Islet of Langerhans (tissue), 1 donor: ENCODE measurements around the gene STAMBPL1.
"Not testable (repeated sequence)": the region's sequence is repeated elsewhere in the genome, so short reads cannot be mapped to it uniquely, and the experiment has no call there.

Source experiments
- FAIRE-seq: peaks from one replicate; lab custom pipeline; 2011; peaks lifted over from hg19 to GRCh38; lab: Jason Lieb, UNC

Gene STAMBPL1

DNA sequence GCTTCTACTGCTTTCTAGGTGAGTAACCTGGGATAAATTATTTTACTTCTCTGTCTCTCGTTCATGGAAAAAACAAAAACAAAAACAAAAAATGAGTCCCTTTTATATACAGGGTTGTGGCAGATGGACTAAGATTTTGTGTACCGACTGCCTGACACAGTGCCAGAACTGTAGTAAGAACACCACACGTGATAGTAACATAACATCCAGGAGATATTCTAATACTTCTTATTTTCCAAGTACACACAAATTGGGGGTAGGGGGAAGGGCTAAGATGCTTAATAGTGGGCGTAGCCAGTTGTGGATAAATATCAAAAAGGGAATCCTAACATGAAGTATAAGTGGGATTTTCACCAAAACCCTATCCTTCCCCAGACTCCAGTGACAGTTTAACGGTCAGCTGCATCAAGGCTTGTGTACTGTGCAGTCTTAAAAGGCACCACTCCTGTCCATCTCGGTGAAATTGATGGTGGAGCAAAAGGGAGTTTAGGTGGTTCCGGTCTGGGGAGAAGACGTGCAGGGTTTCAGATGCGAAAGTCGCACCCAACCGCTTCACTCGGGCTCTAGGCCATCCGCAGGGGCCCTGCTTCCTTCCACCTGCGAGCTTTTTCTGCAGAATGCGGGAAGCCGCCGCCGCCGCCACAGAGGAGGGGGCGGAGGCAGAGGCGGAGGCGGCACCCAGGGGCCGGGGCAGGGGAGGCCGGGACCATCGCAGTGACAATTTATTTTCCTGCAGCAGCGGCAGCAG is at the start of gene STAMBPL1:
STAMBPL1 (plus strand) TSS at position 712 of the 748 bp plus-strand sequence. CDS start 21,464 bp downstream, outside the sequence.
- no peak for FAIRE-seq

DNA sequence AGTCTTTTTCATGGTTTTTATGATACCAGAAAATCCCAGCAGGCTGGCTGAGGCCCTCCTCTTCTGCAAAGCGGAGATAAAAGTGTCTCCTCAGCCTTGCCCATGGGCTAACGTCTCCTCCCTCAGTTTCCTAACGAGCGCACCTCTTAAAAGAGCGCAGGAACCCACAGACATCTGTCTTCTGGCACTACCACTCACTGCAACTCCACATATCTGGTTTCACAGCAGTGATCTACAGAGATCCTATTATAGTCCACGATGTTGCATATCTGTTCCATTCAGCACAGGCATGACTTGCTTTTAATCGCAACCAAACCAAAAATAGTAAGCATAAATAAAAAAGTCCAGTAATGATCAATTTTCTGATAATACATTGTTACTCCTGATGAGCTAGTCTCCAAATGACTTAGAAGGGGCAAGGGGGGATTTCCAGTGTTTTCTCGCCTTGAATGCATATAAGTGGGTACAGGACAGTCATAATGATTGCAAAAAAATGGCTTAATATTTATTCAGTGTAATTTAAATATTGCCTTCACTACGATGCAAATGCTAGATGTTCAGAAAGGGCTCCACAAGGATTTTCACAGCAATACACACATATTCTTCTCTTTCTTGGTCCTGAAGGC is 49.3 kb upstream of the STAMBPL1 start:
- FAIRE-seq, result no peak

DNA sequence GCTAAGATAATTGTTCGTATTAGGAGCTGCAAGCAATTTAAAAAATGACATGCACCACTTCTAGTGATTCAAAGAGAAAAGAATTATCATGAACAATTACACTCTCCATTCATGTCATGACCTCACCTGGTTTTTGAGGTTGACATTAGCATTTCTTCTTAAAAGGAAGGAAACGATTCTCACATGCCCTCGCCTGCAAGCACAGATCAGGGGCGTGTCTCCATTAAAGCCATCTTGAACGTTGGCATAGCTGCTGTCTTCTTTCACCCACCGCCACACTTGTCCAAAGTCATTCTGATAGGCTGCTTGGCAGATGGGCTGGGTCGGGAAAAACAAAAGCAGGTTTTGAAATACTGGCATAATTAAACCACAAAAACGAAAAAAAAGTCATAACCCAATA is 48.3 kb upstream of the STAMBPL1 start:
- no peak for FAIRE-seq

DNA sequence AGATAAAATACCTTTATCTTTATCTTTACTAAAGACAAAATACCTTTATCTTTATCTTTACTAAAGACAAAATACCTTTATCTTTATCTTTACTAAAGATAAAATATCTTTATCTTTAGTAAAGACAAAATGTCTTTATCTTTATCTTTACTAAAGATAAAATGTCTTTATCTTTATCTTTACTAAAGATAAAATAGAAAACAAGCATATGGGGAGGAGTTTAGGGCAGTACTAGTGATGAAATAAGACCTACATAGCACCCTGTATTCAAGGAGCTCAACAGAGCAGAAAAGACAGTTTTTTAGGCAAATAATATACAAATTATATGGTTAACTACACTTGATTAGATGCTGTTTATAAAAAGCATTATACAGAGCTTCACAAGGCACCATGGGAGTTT is 47.7 kb upstream of the STAMBPL1 start:
- FAIRE-seq, result peak; percentile 5

DNA sequence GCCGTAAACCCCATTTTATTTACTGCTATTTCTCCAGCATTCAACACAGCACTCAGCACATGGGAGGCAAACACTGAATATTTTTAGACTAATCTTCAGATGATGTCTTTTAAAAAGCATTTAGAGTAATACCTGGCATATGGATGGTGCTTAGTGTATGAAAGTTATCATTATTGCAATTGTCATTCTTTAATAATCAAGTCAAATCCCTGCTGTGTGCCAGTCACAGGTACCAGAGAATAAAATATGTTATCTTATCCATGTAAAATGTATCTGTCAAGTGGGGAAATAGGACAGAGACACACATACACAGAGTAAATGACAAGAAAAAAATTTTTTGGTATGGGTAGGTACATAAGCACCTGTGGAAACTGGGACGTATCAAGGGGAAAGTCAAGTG is 46.9 kb upstream of the STAMBPL1 start:
- no peak for FAIRE-seq

DNA sequence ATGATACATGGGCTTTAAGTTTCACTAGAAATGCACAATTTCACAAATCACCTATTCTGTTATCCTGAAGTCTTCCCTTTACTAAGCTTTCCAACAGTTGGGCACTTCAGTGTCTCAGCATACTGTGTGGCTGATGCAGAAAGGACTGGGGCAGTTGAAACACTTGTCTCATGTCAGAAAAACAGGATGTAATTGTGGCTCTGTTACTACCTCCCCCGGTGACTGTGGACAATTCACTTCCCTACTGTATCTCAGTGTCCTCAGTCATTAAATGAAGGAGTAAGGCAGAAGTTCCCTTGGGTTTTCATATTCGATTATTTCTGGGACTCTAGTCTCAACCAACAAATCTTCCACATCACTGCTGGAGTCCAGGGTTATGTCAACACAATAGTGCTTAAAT is 46.3 kb upstream of the STAMBPL1 start:
- no peak for FAIRE-seq

DNA sequence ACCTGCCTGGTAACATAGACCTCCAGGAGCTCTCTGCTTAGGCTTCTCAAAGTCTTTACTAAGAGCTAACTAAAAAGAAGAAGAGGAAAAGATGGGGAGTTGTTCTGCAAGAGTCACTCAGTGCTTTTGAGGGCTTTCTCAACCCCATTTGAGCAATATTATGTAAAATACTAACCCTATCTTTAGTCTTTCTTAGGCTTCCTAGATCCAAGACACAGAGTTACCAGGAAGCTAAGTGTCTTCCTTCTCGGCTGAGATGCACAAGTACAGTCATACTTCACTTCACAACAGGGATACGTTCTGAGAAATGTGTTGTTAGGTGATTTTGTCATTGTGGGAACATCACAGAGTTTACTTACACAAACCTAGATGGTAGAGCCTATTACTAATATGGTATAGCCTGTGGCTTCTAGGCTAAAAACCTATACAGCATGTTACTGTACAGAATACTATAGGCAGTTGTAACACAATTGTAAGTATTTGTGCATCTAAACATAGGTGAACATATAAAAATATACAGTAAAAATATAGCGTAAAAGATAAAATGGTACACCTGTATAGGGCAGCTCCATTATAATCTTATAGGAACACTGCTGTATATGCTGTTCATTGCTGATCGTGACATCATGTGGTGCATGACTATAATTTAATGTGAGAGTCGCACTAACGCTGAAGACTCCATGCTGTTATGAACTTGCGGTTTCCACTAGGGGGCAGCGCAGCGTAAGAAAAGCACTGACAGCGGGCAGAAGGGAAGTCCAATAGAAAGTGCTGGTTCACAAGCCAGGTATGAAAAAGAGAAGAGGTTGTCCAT is 44.7 kb upstream of the STAMBPL1 start:
- peak; percentile 98 for FAIRE-seq

DNA sequence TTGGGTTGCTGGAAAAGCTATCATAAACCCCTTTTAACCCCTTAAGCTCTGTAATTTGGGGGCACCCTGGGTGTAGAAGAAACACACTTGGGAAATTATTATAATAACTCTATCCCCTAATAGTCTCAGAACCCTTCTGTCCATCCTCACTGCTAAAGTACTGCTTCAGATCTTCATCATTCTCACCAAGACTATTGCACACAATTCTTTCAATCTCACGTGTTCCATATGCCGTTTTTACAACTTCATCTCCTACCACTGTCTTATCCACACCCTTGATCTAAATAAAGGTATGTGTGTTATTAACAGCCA is 44.2 kb upstream of the STAMBPL1 start:
- FAIRE-seq, result no peak

DNA sequence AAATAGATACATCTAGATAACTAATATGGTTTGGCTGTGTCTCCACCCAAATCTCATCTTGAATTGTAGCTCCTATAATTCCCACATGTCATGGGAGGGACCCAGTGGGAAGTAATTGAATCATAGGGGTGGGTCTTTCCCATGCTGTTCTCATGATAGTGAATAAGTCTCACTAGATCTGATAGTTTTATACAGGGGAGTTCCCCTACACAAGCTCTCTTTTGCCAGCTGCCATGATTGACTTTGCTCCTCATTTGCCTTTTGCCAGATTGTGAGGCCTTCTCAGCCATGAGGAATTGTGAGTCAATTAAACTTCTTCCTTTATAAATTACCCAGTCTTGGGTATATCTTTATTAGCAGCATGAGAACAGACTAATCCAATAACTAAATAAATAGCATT is 42.4 kb upstream of the STAMBPL1 start:
- not testable (repeated sequence) for FAIRE-seq

DNA sequence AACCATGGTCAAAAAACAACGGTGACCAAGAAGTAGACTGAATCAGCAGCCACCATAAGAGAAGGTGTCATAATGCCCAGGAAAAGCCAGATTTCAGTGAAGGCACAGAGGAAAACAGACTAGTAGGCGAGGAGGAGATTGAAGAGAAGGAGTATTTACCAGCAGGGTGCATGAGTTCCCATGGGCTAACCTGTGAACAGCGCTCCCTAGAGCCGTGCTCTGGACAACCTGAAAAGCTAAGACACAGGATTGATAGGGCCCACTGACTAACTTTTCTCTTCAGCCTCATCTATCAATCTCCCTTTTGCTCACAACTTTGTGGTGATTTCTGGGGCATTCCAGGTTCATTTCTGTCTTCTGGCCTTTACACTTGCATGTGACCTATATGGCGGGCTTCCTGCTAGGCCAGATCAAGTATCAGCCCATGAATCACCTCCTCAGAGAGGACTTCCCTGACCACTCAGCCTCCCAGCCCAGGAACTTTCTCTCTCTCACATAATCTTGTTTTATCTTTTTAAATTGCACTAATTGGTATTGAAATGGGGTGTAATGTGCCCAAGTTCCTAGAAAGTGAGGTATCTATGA is 41.2 kb upstream of the STAMBPL1 start:
- no peak for FAIRE-seq

DNA sequence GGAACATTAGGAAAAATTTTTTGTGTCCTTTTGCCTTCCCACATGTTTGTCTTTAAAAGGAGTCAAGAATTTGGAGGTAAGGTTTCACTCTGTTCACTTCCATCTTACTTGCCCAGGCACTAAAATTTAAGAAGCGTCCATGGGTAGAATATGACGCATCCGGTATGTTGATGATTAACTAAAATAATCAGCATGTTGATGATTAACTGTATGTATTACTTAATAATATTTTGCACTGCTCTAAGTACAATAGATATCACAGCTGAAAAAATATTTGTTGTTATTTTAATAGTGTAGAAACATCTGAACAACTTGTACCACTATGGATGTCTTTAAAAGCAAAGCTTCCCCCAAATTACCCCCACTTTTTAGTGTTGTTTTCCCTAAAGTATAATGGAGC is 39.9 kb upstream of the STAMBPL1 start:
- peak; percentile 17 for FAIRE-seq

DNA sequence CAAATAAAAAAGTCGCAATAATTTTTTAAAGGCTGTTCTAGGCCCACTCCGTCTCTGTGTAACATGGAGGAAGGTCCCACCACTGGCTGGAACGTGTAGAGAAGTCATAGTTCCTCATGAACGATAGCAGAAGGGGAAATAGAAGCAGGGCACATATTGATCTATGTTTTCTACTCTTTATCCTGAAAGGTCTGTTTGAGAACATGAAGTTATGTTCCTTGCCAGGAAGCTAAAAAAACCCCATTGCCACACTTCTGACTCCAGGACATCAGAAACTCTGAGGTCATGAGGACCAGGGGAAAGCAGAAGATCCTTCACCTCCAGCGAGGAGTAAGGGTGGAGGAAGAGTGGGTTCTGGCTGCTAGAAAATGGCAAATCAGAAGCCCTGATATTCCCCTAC is 39.2 kb upstream of the STAMBPL1 start:
- FAIRE-seq, result no peak

DNA sequence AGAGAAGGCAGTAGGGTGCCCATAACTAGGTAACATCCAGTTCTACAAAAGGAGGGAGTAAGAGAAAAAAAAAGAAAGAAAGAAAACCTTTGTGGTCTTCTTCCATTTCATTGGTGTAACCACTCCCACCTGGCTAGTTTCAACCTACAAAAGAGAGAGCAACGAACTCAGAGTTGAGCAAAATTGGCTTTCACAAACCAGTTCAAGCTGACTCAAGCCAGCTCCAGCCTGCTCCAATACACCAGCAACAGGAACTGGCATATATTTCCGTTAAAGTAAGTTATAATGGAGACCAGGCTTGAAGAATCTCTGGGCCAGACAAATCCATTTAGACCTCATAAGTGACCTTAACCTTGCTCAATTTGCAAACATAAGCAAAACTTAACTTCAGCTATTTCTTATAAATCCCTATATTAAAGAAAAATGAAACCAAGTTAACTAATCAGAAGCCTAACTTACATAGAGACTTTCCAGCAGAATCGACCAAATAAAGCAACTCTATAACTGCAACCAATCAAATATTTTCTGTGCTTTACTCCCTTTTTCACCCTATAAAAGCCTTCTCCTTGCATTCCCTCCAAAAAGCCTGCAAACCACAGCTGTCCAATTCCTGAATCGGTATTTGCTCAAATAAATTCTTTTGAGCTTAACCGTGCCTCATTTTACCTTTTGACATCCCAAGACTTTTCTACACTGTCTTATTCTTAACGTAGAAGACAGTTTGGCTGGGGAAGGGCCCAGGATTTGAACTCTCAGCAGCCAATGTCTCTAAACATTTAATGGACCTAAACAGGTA is 38.5 kb upstream of the STAMBPL1 start:
- no peak for FAIRE-seq

DNA sequence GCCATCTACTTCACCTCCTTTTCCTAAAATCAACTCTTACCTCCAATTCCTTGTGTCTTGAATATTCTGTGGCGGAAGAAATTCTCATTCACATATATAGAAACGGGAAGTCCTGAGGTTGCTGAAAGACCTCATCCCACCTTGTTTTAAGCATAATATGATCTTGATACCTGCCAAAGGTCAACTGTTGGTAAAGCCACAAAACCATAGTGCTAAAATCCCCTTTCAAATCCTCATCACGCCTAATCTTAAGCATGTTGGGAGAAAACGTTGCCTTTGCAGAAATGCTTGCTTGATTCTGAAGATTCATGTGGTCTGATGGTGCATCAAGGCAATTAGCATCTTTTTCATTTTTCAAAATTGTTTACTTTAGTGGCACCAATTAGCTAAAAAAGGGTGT is 36.9 kb upstream of the STAMBPL1 start:
- no peak for FAIRE-seq

DNA sequence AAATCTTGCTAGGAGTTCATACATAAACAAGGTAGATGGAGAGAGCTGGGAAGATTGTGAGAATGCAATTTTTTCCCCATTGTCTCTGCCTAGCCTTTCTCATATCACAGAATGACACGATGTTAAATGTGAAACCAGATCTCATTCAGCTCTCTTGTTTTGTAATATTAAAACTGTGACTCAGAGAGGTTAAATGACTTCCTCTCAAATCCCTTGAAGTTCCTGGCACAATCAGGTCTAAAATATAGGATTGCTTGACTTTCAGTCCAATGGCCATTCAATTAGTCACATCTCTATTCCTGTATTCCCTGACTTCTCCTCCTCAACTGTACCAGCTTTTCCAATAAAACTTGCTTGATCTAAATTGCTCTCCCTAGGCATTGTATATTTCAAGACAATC is 31.5 kb upstream of the STAMBPL1 start:
- peak; percentile 71 for FAIRE-seq

DNA sequence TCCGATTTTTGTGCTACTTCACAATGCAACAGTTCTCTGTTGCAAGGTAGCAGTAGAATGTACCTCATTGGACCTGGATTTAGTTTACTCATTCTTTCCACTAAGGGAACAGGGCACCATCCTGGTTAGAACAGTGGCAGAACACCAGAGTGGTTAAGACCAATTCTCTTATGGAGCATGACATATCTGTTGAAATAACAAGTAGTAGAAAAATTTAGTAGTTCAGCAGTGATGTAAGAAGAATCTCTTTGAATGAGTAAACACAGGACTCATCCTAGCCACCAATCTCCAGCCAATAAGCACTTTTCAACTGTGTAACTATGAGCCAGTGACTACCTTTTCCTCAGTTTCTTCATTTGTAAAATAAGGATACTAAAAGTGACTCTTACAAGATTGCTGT is 30.8 kb upstream of the STAMBPL1 start:
- FAIRE-seq, result no peak

DNA sequence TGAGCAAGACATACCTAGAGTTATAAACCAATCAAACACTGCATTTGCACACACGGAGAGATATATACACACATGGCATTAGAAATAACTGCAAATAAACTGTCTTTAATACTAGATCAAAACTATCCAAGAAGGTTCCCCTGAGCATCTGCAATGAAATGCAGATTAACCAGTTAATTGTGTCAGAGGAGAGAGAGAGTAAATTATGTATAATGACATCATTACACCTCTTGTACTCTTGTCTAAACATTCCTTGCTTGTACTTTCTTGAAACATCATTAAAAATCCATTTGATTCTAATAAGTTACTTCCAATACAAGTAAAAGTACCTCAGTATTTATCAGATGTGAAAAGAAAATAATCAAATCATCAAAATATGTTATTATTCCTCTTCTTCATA is 29.3 kb upstream of the STAMBPL1 start:
- no peak for FAIRE-seq

DNA sequence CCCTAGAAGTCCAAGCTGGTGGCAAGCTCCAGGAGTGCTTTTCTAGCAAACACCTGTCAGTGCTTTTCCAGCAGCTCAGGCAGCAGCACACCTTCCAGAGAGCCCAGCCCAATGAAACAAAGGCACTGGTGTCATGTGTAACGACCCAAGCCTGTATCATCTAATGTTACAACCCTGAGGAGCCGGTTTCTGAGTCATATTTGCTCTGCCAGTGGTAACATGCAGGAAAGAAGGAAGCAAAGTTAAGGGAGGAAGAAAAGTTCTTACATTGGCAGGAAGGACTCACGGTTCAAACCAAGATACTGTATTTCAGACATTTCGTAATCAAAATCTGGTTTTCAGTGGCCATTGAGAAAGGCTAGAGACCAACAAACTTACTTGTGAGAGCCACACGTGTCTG is 28.3 kb upstream of the STAMBPL1 start, which contains the start of gene ANKRD22:
ANKRD22 (minus strand) TSS at position 139 of the 400 bp plus-strand sequence. CDS start 237 bp downstream, outside the sequence.
- FAIRE-seq, result peak; percentile 21

DNA sequence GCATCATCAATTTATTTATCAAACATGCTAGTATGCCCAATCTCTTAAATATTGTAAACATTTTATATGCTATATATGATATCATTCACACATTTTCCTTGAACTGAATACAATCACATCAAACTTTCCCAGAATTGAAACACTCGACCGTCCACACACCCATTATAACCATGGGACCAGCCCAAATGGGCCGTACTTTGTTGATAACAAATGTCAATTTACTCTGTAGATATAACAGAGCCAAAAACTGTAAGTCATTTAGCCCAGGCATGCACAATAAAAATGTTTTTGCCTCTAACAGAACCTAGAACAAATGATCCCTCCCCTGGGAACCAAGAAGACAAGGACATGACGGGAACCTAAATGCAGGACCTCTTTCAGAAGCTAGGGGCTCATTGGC is 27.7 kb upstream of the STAMBPL1 start:
- no peak for FAIRE-seq

DNA sequence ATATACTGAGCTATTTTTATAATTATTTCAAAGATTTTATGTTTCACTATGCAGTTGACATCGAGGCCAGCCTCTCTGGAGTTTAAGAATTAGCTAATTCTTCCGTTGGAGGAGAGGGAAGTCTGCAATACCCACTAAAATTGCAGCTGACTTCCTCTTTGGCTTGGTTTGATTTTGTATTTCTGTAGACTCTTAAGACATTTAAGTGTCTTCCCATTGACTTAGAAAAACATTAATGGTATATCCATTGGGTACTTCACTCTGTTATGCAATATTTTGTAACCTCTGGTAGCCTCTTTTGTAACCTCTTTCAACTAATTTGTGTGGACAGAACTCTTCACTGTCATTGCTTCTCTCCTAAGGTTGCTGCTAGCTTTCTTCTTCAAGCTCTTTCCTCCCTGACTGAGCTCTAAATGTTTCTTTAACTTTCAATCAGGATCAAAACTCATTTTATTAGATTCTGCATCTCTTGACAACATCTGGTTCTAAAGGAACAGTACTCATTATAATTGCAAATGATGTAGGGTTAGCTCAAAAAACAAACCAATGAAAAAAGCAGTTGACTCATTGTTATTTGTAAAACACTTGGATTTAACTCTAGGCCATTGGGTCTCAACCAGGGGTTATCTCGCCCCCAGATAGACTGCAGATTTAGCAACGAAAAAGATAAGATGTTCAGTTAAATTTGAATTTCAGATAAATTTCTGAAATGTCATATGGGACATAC is 26.7 kb upstream of the STAMBPL1 start:
- FAIRE-seq, result no peak

DNA sequence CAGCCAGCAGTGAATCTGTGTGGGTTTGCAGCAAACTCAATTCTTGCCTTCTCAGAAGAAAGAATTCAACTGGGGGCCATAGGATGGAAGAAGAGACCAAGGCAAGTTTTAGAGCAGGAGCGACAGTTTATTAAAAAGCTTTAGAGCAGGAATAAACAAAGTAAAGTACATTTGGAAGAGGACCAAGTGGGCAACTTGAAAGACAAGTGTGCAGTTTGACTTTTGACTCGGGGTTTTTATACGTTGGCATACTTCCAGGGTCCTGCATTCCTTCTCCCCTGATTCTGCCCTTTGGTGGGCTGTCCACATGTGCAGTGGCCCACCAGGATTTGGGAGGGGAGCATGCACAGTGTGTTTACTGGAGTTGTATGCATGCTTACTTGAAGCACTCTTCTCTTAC is 25.4 kb upstream of the STAMBPL1 start:
- FAIRE-seq, result no peak
